HEK293T (cell line): ENCODE data around the gene FHOD3.

Experiments used
- ARNT ChIP-seq: fragments of 450-650 bp; IDR thresholded peaks from 2 replicates; pipeline ENCODE4 v1.6.1; 2017; ENCODE audit warnings: mild to moderate bottlenecking
- BHLHE40 ChIP-seq: fragments of 450-650 bp; IDR thresholded peaks from 2 replicates; pipeline ENCODE4 v1.6.1; 2016; ENCODE audit warnings: mild to moderate bottlenecking, moderate library complexity, borderline replicate concordance
- ELF4 ChIP-seq: fragments of 450-650 bp; IDR thresholded peaks from 2 replicates; pipeline ENCODE4 v1.6.1; 2017; ENCODE audit warnings: antibody characterized with exemption
- FOXA1 ChIP-seq: fragments of 450-650 bp; IDR thresholded peaks from 2 replicates; pipeline ENCODE4 v1.6.1; 2016; ENCODE audit warnings: mild to moderate bottlenecking
- FOXK2 ChIP-seq: fragments of 450-650 bp; IDR thresholded peaks from 2 replicates; pipeline ENCODE4 v1.6.1; 2016; ENCODE audit warnings: mild to moderate bottlenecking
- FOXM1 ChIP-seq: fragments of 450-650 bp; IDR thresholded peaks from 2 replicates; pipeline ENCODE4 v1.6.1; 2017; ENCODE audit warnings: mild to moderate bottlenecking, borderline replicate concordance
- LEF1 ChIP-seq: fragments of 450-650 bp; IDR thresholded peaks from 2 replicates; pipeline ENCODE4 v1.6.1; 2017; ENCODE audit warnings: mild to moderate bottlenecking, borderline replicate concordance
- NFRKB ChIP-seq: fragments of 450-650 bp; IDR thresholded peaks from 2 replicates; pipeline ENCODE4 v1.6.1; 2016; ENCODE audit warnings: mild to moderate bottlenecking, moderate library complexity
- SP1 ChIP-seq: fragments of 450-650 bp; IDR thresholded peaks from 2 replicates; pipeline ENCODE4 v1.6.1; 2017
- SUZ12 ChIP-seq: fragments of 450-650 bp; IDR thresholded peaks from 2 replicates; pipeline ENCODE4 v1.6.1; 2016; ENCODE audit warnings: mild to moderate bottlenecking
- ZNF384 ChIP-seq: fragments of 450-650 bp; IDR thresholded peaks from 2 replicates; pipeline ENCODE4 v1.6.1; 2016

- no peak for TF ChIP-seq FOXM1
- no peak for TF ChIP-seq SP1
- no peak for TF ChIP-seq ARNT
- TF ChIP-seq NFRKB, result no peak
- TF ChIP-seq FOXK2, result no peak
- TF ChIP-seq FOXA1, result no peak
- no peak for TF ChIP-seq ELF4
- TF ChIP-seq LEF1, result no peak
- TF ChIP-seq BHLHE40, result no peak
- no peak for TF ChIP-seq SUZ12
- TF ChIP-seq ZNF384, result no peak
Measured at GRCh38 chr18:36262971-36263370, 34.5 kb upstream of the FHOD3 start.
